ENCODE measurements around the gene LRRC15.

The LRRC15 gene

DNA sequence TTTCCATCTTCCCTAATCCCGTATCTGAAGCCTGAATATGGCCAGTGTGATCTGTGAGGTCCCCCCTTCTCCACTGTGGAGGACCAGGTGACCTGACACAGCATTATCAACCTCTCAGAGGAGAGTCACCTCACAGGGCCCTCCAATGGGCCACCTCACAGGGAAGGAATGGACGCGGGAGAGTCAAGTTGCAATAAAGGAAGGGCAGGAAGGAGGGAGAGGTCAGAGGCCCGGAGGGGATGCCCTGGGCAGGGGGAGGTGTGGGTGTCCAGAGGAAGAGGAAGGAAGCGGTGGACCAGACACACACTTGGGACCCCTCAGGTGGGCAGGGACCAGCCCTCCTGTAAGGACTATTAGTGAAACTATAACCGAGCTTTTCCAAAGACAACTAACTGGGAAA, 14.6 kb upstream of the LRRC15 start:
- DNase-seq, result no peak

GRCh38 chr3:194383276-194383940, 13.9 kb upstream of the LRRC15 start:
- DNase-seq, result no peak

DNA sequence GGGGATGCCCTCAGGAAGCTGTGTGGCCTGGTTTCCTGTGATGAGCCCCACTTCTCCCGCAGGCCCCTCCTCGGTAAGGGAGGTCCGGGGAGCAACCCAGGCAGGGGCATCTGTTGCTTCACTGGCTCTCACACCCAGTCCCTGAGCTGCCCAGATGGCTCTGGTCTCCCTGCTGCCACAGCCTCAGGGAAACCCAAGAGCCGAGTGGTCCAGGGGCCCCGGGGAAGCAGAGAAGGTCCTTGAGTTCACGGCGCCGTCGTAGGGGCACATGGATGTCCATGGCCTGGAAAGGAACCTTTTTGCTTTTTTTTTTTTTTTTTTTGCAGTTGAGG, 13.3 kb upstream of the LRRC15 start:
- DNase-seq, result no peak

GRCh38 chr3:194382196-194382891, 12.8 kb upstream of the LRRC15 start:
- DNase-seq, result no peak

GRCh38 chr3:194381460-194381875, 11.9 kb upstream of the LRRC15 start:
- DNase-seq, result no peak

GRCh38 chr3:194380326-194380725, 10.8 kb upstream of the LRRC15 start:
- no peak for DNase-seq

DNA sequence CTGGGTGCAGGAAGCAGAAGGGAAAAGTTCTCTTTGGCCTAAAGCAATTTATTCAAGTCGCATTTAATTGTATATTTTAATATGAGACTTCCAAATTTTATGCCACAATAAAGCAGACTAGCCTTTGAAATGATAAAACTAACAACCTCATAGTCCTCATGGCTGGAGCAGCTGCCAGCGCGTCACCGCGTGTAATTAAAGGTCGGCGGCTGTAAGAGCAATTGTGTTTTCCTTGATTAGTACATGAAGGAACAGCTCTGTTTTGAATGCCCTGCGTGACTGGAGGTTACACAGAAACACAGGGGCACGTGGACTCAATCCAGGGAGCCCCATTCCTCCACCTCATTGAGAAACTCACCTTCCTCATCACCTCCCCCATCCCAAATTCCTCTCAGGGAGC, 10.1 kb upstream of the LRRC15 start:
- no peak for DNase-seq

DNA sequence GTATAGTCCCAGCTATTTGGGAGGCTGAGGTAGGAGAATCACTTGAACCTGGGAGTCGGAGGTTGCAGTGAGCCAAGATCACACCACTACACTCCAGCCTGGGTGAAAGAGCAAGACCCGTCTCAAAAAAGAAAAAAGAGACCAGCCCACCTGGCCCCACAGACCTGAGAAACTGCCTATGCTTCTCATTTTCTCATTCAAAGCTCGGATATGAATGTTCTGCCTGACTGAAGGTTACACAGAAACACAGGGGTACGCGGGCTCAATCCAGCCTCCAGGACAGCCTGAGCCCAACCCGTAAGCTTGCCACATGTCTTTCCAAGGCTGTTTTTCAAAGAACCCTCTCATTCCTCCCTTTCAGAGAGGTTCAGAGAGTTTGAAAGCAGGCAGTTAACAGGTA, 9.7 kb upstream of the LRRC15 start:
- DNase-seq, result no peak

- no peak for DNase-seq
Measured at GRCh38 chr3:194377708-194378107, 8.2 kb upstream of the LRRC15 start.

- no peak for DNase-seq
Measured at GRCh38 chr3:194376241-194376560, 6.7 kb upstream of the LRRC15 start.

DNA sequence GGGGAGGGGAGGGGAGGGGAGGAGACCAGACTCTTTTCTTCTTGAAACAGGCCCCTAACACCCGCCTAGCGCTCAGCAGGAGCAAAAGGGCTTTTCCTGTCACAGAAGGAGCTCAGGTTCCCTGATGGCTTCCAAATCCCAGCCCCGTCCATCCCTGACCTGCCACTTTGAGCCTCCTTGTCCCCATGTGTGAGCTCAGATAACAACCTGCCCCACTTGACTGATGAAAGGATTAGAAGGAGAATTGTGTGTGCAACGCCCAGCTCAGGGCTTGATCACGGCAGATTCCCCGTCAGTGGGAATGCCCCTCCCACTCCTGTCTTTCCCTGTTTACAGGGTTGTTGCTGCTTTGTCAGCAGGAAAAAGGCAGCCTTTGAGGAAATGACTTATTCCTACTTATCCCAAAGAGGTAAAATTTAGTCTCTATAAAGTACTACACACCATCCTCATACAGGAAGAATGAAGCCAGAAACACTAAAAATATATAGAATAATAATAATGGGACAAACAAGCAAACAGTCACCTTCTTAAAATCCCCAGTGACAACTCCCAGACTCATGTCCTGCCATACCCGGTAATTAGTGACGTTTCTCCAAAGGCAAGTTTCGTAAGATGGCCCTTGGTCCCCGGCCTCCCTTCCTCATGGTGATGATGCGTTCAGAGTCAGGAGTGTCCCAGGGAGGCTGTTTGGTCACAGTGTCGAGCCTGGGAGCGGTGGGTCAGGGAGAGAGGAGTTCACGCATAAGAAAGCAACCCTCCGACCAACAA, 6.1 kb upstream of the LRRC15 start:
- DNase-seq, result no peak

GRCh38 chr3:194374935-194375334, 5.4 kb upstream of the LRRC15 start:
- no peak for DNase-seq

DNA sequence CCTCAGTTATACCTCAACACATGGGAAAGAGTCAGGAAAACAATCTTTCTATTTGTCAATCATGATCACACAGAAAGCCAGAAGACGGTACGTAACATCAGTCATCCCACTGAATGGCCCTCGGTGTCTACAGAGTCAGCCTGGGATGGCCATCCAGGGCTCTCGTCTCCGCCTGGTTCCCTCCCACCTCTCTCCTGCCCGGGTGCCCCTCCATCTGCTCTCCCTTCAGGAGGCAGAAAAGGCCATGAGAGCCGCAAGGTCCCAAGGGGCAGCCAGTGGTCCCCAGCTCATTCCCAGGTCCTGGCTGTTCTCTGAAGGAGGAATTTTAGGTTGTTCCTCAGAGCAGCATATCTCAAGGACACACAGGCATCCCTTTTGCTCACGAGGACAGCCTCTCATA, 4.4 kb upstream of the LRRC15 start:
- no peak for DNase-seq

DNA sequence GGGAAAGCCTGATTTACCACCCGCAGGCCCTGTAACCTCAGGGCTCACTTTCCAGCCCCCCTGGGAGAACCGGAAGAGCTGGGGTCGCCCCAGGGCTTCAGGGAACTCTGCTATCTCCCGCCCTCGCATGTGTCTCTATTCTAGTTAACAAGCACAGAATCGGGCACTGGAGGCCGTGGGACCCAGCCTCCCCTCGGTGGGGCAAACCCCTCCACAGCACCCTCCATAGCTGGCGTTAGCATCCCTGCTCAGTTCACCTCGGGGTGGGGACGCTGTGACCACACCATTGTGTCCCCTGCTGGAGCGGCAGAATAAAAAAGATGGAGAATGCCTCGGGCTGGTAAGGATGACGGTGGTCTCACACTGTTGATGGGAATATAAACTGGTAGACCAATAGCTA, 3.5 kb upstream of the LRRC15 start:
- DNase-seq, result no peak

GRCh38 chr3:194370753-194371152, 1.2 kb upstream of the LRRC15 start:
- no peak for DNase-seq

- no peak for DNase-seq
Measured at GRCh38 chr3:194368918-194369317, 625 bp downstream of the LRRC15 start.

DNA sequence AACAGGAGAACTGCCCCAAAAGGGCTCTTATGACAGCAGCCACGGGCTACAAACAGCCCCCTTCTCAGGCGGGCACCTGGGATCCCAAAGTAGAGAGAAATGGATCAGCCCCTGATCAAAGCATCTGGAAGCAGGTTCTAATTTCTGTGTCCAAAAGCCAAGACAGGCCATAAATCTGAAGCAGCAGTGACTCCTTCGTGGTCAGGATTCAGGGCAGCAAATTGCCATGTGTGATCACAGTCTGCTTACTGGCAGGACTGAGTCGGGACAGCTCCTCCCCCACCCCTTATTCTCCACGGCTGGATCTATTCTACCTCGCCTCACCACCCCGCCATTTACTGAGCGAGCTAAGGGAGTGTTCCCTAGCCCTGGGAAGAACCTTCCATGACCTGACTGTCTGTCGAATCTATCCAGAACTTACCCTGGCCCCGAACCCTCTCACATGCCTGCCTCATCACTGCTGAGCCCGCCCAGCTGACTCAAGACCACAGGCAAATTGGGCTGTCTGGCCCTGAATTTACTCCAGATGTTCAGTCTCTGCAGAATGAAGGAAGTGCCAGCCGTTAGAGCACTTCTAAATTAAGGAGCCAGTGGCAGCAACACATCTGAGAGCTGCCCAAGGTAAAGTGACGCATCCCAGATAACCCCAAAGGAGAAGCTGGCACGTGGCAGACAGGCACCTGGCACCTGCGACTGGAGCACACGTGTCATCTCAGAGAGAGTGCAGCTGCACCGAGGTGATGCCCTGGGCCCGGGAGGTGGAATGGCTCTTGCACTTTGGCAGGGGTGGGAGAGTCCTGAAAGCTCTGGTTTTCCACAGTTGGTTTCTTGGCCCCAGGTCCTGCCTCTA, 1.3 kb downstream of the LRRC15 start:
- DNase-seq, result no peak

DNA sequence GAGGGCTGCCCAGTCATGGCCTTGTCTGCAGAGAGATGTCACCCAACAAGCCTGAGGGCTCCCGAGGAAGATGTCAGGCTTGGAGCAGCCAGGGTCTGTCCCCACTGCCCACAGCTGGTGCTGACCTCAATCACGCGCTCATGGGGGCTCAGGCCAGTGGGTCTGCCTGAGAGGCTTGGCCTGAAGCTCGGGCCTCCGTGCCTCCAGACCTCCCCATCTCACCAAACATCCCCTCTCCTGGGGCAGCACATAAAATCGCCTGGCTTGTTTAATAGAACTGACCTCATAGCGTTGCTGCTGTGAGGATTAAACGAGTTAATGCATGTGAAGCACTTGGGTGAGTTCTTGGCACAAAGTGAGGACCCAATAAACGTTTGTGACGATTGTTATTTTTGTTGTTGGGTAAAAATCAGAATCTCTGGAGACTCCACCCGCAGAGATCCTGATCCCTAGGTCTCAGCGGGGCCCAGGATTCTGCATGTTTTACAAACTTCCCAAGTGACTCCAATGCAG, 3.5 kb downstream of the LRRC15 start:
- no peak for DNase-seq

DNA sequence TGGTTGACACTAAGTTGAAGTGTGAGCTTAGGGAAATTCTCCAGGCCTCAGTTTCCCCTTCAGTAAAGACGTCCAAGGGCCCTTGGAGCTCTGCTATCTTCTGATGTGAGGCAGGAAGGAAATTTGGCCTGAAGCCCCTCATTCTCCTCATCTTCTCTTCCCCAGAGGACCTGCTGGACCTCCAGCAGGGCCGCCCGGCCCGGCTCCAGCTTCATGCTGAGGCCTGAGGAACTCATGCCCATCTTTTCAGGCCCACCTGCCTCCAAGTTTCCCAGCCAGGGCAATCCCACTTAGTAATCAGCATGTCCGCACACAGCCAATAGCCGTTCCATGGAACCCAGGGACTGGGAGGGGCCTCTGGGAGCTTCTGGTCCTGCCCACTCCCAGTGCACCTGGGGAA, 4.0 kb downstream of the LRRC15 start:
- no peak for DNase-seq

GRCh38 chr3:194364652-194365434, 4.7 kb downstream of the LRRC15 start:
- no peak for DNase-seq

- DNase-seq, result no peak
Measured at GRCh38 chr3:194364314-194364651, 5.3 kb downstream of the LRRC15 start.

GRCh38 chr3:194360568-194360967, 9.0 kb downstream of the LRRC15 start:
- no peak for DNase-seq

DNA sequence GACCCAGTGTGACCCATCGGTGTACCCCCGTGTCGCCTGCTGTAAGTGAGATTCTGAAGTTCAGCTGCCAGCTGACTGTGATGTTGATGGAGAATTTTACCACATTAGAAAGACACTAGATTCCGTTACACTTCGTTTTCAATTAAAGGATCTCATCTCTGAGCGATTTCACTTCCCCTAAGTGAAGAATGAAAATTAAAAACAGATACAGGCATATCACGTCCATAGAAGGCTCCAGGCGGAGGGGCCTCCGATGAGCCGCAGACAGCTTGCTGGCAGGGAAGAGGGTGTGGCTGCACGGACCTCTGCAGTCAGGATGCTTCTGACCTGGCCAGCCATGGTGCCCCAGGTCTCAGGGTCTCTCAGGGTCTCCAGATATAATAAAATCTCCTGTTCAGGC, 11.9 kb downstream of the LRRC15 start:
- DNase-seq, result no peak
